ENCODE results near the gene SLC26A6.

DNA sequence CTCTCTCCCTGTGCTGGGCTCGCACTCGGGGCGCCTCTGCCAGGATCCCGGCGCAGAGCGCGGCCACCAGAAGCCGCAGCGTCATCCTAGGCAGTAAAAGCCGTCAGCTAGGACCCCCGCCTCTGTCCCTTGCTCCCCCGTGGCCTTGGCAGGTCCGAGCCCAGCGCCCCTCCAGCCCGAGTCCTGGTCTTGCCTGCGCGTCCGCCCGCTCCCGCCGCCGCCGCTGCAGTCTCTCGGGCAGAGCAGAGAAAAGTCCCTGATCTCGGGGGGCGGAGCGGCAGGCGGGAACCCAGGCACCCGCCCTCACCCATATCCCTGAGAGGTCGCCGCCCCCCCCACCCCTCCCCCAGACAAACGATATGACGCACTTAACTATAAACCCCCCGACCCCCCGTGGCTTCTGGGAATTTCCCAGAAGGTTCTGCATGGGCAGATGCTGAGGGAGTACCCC, 40.2 kb downstream of the SLC26A6 start, which contains the start of gene COL7A1:
- TF ChIP-seq TAF1 (IDR thresholded peaks at IDR 0.05; ENCODE audit: low read depth, low read length) (no peak), POLR2AphosphoS5 (IDR thresholded peaks at IDR 0.05; ENCODE audit: low read depth, low read length) (no peak), POLR2A (IDR thresholded peaks at IDR 0.05; ENCODE audit: low read depth, low read length) (no peak)
